ENCODE results near the gene SMCO4.
"Not testable (repeated sequence)": the region's sequence is repeated elsewhere in the genome, so short reads cannot be mapped to it uniquely, and the experiment has no call there.

SMCO4 gene, protein sequence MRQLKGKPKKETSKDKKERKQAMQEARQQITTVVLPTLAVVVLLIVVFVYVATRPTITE

DNA sequence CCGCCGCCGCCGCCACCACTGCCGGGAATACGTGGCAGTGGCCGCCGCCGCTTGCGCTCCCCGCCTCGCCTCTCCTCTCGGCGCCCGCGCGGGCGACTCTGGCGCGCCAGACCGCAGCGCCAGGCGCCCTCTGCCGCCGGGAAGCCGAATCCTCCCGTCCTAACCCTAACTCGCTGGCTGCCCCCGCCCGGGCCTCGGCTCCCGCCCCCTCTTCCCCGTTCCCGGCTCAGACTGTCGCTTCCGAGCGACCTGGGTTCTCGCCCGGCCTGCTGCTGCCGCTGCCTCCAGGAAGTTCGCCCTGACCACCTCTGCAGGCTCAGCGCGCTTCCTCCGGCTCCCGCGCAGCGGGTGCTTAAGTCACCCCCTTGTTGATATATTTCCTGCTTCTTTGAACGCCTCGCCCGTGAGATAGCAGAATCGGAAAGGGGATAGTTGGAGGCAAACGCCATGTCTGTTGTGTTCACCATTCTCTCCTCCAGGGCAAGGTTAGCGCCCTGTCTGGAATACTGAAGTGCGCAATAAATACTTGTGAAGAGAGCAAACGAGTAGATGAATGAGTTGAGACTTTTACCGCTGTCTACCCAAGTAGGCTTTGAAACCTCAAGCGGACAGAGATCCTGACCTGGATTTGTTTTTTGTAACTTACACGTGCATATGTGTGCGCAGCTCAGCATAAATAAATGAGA lies at the start of gene SMCO4:
TSS of gene SMCO4 (minus strand) at position 100 of the 686 bp plus-strand sequence. CDS start 64,202 bp downstream, outside the sequence.
- peak; percentile 60 for DNase-seq (ENCODE audit: low read depth)

DNA sequence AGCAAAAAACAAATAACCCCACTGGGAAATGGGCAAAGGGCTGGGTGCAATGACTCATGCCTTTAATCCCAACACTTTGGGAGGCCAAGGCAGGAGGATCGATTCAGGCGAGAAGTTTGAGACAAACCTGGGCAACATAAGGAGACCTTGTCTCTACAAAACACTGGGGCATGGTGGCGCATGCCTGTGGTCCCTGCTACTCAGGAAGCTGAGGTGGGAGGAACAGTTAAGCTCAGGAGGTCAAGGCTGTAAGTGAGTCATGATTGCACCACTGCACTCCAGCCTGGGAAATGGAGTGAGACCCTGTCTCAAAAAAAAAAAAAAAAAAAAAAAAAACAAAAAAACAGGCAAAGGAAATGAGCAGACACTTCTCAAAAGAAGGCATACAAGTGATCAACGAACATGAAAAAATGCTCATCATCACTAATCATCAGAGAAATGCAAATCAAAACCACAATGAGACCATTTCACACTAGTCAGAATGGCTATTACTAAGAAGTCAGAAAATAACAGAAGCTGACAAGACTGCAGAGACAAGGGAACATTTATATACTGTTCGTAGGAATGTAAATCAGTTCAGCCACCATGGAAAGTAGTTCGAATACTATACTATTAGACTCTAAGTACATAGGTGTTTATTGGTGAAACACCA lies 48.2 kb upstream of the SMCO4 start:
- no peak for DNase-seq (ENCODE audit: low read depth)

DNA sequence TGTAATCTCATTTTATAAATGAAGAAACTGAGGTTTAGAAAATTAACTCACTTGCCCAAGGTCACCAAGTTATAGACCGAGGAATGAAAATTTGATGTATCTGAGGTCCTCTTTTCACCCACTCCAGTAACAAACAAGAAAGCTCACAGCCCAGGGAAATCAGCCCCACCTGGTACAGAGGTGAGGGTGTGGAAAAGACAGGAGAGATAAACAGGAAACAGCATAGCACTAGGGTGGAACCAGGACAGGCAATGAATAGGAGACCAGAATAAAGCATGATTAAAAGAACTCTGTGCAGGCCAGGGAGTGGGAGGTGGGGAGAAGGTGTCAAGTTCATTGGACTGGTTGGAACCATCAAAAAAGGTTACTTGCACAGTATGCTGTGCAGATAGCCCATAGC lies 46.2 kb upstream of the SMCO4 start:
- DNase-seq (ENCODE audit: low read depth) = no peak

DNA sequence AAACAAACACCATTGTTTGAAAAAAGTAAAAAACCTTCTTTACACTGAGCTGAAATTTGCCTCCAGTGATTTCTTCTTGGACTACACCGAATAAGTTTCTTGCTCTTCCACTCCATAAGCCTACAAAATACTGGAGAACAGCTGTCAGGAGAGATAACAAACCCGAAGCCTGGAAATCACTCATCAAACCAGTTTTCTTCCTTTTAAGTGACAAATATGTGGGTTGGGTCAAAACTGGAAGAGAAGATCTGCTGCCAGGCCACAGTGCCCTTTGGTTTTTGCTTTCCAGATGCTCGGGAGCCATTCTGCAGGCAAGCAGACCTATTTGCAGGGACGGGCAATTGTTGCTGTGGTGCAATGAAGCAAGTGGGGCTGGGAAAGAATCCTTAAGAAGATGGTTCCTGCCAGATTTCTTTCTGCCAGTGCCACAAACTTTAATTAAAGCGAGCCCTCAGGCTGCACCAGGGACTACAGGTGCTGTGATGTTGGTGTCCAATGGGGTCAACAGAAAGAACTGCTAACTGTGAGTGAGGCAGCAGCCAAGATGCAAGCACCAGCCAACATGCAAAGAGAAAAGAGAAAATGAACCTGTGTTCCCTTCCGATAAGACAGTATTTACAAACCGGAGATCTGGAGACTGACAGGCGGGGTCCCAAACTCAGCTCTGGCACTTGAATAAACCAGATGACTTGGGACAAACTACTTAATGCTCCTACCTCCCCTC lies 44.8 kb upstream of the SMCO4 start:
- no peak for DNase-seq (ENCODE audit: low read depth)

DNA sequence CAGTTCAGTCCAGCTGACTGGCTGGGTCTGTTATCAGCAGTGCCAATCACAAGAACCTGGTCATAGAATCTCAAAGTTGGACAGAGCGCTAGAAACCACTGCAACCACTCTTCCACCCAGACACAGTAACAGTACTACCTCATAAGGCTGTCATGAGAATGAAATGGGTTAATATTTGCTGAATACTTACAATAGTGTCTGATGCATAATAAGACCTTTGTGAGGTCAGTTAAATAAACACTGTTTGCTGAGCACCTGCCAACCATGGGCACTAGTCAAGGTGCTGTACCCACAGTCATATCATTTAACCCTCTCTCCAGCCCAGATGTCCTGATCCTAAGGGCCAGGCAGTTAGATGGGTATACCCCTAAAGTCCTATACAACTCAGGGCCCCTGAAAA lies 44.2 kb upstream of the SMCO4 start:
- not testable (repeated sequence) for DNase-seq (ENCODE audit: low read depth)

DNA sequence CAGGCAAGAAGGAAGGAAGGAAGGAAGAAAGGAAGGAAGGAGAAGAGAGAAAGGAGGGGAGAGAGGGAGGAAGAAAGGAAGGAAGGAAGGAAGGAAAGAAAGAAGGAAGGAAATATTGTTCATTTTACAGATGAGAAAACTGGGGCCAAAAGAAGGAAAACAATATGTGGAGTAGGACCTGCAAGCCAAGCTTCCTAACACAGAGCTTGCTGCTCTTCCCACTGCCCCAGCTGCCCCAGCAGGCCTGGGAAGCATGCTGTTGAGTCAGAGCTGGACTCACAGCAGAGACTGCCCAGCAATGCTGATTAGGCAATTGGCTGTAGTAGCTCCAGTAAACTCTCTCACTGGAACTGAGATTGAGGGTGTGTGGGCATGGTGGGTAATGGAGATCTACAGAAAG lies 42.6 kb upstream of the SMCO4 start:
- DNase-seq (ENCODE audit: low read depth) = no peak

DNA sequence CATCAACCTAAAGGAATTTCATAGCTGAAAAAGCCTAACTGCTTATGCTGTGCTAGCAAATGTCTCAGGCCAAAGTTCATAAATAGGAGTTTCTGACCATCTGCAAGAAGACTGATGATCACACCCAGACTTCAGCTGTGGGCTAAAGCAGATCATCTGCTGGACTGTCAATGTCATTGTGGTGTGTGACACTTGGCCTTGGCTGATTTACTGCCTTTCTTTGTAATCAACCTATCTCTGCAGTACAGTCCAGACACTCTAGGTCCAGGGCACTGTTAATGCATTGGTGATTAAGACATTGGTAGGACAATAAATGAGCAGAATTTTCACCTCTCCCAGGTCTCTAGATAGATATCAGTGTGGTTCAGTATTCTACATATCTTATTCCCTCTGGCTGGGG lies 40.3 kb upstream of the SMCO4 start:
- DNase-seq (ENCODE audit: low read depth) = no peak

DNA sequence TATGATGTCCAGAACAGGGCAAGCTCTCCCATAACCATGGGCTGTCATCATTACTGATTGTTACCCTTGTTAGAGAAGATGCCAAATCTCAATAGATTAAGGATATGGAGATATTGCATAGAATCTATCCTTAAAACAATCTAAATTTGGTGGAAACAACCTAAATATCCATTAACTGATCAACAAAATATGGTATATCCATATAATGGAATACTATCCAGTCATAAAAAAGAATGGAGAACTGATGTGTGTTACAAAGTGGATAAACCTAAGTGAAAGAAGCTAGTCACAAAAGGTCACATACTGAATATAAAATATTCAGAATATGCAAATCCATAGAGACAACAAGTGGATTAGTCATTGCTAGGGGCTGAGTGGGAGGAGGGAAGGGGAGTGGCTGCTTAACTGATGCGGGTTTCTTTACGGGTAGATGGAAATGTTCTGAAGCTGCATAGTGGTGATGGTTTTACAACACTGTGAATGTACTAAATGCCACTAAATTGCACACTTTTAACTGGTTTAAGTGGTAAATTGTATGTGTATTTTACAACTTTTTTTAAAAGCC lies 36.1 kb upstream of the SMCO4 start:
- DNase-seq (ENCODE audit: low read depth) = no peak

DNA sequence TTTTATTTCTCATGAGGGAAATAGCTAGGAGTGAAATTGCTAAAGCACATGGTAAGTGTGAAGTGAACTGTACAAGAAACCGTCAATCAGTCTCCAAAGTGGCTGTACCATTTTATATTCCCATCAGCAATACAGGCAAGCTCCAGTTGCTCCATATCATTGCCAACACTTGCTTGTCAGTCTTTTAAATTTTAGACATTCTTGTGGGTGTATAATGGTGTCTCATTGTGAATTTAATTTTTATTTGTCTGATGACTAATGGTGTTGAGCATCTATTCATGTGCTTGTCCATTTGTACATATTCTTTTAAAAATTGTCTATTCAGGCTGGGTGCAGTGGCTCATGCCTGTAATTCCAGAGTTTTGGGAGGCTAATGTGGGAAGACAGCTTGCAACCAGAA lies 34.1 kb upstream of the SMCO4 start:
- DNase-seq (ENCODE audit: low read depth) = no peak

DNA sequence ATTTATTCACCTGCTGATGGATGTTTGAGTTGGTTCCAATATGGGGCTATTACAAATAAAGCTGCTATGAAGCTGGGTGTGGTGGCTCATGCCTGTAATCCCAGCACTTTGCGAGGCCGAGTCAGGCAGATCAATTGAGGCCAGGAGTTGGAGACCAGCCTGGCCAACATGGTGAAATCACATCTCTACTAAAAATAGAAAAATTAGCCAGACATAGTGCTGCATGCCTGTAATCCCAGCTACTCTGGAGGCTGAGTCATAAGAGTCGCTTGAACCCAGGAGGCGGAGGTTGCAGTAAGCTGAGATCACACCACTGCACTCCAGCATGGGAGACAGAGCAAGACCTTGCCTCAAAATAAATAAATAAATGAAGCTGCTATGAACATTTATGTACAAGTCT lies 33.7 kb upstream of the SMCO4 start:
- not testable (repeated sequence) for DNase-seq (ENCODE audit: low read depth)

DNA sequence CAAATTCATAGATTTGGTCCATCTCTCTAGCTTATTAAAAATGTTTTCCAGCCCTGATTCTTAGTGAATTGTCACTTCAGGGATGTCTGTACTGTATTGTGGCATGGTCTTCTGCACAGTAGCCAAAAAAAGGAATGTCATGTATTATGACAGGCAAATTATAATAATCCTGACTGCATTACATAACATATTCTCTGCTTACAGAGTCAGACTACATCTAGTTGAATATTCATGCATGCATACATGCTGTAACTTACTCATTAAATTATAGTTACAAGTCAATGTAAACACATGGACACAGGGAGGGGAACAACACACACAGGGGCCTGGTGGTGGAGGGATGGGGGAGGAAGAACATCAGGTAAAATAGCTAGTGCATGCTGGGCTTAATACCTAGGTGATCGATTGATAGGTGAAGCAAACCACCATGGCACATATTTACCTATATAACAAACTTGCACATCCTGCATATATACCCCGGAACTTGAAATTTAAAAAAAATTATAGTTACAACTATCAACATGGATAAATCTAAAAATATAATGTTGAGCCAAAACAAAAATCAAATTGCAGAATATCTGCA lies 31.5 kb upstream of the SMCO4 start:
- no peak for DNase-seq (ENCODE audit: low read depth)

DNA sequence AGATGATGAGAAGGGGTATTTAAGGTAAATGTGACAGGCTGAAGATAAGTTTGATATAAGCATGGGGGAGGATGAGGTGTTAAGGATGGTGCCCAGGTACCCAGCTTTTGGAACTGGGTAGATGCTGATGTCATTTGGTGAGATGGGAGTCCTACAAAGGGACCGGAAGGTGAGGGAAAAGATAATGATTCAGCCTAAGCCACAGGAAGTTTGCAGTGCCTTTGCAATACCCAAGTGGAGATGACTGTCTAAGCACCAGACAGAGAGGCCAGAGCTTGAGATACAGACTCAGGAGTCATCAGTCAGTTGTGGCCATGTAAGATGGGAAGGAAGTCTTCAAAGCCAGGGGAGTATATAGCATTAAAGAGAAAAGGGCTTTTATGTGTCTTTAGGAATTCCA lies 30.0 kb upstream of the SMCO4 start:
- no peak for DNase-seq (ENCODE audit: low read depth)

DNA sequence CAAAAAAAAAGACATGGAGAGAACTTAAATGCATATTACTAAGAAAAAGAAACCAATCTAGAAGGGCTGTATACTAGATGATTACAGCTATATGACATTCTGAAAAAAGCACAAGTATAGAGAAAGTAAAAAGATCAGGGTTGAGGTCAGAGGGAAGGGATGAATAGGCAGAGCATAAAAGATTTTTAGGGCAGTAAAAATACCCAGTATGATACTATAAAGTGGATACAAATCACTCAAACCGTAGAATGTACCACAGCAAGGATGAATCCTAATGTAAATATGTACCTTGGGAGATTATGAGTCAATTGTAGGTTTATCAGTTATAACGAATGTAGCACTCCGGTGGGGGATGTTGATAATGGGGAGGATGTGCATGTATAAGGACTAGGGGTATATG lies 29.4 kb upstream of the SMCO4 start:
- no peak for DNase-seq (ENCODE audit: low read depth)

DNA sequence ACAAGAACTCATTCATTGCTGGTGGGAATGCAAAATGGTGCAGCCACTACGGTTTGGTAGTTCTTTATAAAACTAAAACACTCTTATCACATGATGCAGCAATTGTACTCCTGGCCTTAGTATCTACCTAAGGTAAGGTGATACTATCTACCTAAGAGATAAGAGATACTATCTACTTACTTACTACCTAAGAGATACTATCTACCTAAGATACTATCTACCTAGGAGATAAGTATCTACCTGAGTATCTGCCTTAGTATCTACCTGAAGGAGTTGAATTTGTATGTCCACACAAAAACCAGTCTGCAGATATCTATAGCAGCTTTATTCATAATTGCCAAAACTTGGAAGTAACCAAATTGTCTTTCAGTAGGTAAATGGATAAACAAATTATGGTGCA lies 29.0 kb upstream of the SMCO4 start:
- DNase-seq (ENCODE audit: low read depth) = no peak

DNA sequence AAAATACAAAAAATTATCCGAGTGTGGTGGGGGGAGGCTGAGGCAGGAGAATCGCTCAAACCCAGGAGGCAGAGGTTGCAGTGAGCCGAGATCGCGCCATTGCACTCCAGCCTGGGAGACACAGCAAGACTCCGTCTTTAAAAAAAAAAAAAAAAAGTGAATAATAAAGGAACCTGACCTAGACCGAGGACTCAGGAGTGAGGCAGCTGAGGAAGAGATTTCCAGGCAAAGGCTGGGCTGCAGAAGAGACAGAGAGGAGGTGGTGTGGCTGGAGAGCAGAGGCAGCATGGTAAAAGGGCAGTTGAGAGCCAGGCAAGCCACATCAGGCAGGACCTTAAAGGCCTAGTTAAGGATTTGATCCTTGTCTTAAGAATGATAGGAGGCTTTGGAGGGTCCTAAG lies 28.4 kb upstream of the SMCO4 start:
- no peak for DNase-seq (ENCODE audit: low read depth)

DNA sequence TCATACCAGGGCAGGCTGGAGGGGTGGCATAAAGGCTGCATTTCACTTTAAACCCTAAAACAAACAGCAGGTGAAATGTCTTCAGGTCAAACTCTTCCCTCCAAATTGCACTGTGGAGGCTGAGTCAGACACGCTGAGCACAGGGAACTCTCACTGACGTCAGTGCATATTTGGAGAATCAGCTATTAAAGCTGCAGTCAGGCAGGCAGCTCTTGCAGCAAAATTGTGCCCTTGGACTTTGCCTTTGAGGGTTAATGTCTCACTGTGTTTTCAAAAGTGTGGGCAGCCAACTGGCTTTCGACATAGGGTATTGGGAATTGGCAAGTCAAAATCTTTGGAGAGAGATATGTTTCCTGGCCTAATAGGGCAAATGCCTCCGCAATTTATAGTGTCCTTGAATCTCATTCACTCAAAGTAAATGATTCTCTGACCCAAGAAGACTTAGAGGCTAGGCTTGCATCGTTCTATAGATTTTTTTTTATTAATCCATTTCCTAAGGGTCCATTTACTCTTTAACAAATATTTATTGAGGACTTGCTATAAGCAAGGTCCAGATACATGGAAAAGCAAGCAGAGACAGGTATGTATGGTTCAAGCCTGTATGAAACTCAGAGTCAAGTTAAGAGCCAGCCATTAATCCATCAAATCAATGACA lies 27.7 kb upstream of the SMCO4 start:
- no peak for DNase-seq (ENCODE audit: low read depth)

DNA sequence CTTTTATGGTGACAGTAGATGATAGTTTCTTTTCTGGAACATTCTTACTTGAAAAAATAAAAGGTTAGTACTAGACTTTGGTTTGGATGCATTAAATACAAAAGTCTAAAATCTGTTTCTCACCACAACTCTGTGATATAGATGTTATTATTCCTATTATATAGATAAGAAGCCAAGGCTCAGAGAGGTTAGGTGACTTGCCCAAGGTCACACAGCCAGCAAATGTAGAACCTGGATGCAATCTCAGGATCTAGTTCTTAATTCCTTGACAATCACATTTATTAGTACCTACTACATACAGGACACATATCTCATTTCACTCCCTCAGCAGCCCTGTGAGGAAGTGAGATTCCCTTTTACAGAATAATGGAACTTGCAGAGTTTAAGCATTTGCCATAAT lies 26.3 kb upstream of the SMCO4 start:
- DNase-seq (ENCODE audit: low read depth) = no peak

DNA sequence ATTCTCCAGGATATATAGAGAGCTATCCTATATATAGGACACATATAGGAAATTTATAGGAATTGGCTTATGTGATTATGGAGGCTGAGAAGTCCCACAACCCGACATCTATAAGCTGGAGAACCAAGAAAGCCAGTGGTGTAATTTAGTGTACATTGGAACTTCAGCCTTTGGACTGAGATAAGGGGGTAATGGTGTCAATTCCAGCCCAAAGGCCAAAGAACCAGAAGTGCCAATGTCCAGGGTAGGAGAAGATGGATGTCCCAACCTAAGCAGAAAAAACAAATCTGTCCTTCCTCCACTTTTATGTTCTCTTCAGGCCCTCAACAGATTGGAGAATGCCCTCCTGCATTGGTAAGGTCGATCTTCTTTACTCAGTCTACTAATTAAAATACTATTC lies 25.5 kb upstream of the SMCO4 start:
- no peak for DNase-seq (ENCODE audit: low read depth)

DNA sequence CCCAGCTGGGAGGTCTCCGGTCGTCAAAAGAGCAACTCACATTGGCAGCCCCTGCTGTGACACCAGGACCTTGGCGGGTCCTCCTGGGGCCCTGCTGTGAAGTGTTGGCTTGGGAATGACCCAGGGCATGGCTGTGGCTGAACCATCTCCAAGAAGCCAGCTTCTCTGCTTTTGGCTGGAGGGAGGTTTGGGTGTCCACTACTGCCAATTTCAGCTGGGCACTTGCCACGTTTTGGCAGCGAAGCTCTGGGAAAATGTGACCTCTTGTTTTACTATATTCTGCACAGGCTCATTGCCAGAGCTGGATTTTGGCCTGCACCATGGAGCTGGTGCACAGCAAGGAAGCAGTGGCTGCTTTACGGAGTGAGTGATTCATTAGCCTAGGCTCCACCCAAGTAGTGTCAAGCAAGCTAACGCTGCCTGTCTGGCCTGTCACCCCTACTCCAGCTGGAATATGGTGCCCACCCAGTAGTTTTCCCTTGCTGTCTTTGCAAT lies 24.3 kb upstream of the SMCO4 start:
- no peak for DNase-seq (ENCODE audit: low read depth)

DNA sequence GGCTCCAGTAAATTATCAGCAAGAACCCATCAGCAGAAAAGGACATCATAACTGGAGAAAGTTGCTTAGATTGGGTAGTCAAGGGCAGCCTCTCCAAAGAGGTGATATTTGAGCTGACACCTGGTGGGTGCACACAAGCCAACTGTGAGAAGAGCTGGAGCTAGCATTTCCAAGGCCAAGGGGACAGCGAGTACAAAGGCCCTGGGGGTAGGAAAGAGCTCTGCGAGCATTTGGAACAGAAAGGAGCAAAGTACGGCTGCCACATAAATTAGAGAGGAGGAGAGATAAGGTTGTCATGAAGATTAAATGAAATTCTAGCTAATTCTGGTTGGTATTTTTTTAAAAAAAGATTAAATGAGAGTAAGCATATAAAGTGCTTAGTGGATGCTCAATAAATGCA lies 21.7 kb upstream of the SMCO4 start:
- no peak for DNase-seq (ENCODE audit: low read depth)

DNA sequence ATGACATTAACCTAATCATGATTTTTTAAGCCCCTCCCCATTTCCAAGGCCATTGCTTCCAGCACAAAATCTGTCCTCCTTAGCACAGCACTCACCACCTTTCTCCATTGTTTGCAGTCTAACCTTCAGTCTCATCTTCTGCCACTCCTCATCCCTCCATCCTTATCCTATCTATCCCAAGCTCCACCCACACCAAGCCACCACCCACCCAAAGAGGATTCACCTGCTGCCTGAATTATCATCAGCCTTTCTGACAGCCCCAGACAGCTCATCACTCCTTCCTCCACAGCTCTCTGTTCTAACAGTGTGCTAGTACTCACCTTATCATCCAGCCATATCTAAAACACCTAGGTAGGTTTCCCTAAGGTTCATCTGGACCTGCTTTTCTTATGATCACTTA lies 20.7 kb upstream of the SMCO4 start:
- DNase-seq (ENCODE audit: low read depth) = no peak

Measured in stimulated activated CD4-positive, alpha-beta T cell treated with anti-CD3 and anti-CD28 coated beads, Interleukin-2, amount 100 ng/mL, for 4 hours (primary cell).